Left ventricle myocardium inferior (tissue), 1 donor: ENCODE measurements around the gene MMP7. TPM values are rescaled to one million over a fixed set of nuclear protein-coding genes. Genes with fewer than 3 reads are reported as not detected.
A peak's percentile ranks its signal among the peaks of the same experiment; 100 is the strongest.

Experiments
- DNase-seq: peaks from one replicate; pipeline ENCODE4 v3.0.0-alpha.2; 2020
- H3K27ac ChIP-seq: fragments of 200-600 bp; replicated peaks from 2 replicates; pipeline ENCODE4 v1.8.0; 2021
- H3K27me3 ChIP-seq: fragments of 200-600 bp; 2 replicates; pipeline ENCODE4 v1.8.0; 2021; ENCODE audit warnings: low read depth
- H3K36me3 ChIP-seq: fragments of 200-600 bp; 2 replicates; pipeline ENCODE4 v1.8.0; 2021
- H3K4me1 ChIP-seq: fragments of 200-600 bp; 2 replicates; pipeline ENCODE4 v1.8.0; 2021
- H3K4me3 ChIP-seq: fragments of 200-600 bp; 2 replicates; pipeline ENCODE4 v1.8.0; 2021; ENCODE audit warnings: mild to moderate bottlenecking, moderate library complexity
- H3K9me3 ChIP-seq: fragments of 200-600 bp; replicated peaks from 2 replicates; pipeline ENCODE4 v1.8.0; 2021
- CTCF ChIP-seq: fragments of 200-600 bp; IDR thresholded peaks from 2 replicates; pipeline ENCODE4 v1.8.0; 2021; ENCODE audit warnings: antibody characterized with exemption, mild to moderate bottlenecking, borderline replicate concordance
- intact Hi-C: fragments of 100-400 bp; cut with micrococcal nuclease; formaldehyde crosslinking; loops from one replicate; pipeline ENCODE4 v1.11.0; 2022
- total RNA-seq: library from RNA; stranded (reverse); fragmentation: NEBNext Ultra II Directional; extraction: Animal tissue kit (Norgen Biotek cat#: 25700); gene quantifications from one replicate; pipeline ENCODE4 v1.2.1, GENCODE V29; 2021
- donor health status: DM: no; HTN: yes; CAD: no; lungs with severe emphysema.

MMP7 gene
- total RNA-seq, 1 donor from 2014 or later, result not detected

- Histone ChIP-seq H3K27ac (no peak overlapping the region), H3K9me3 (no peaks in the 10 kb centered on the region), H3K36me3 (no peaks in the 10 kb centered on the region), H3K4me3 (peak overlapping the region; percentile 38), H3K27me3 (peaks cover 5% of the 10 kb centered on the region), H3K4me1 (no peaks in the 10 kb centered on the region)
- no peak for DNase-seq
- TF ChIP-seq CTCF, result no peak
- intact Hi-C loops, result no loop called here
These were observed 30.0 kb upstream of the MMP7 start for GRCh38 chr11:102560555-102561011.

- Histone ChIP-seq H3K27me3 (peaks cover 5% of the 10 kb centered on the region), H3K27ac (no peak overlapping the region), H3K36me3 (no peaks in the 10 kb centered on the region), H3K9me3 (no peaks in the 10 kb centered on the region), H3K4me3 (no peak overlapping the region), H3K4me1 (no peaks in the 10 kb centered on the region)
- TF ChIP-seq CTCF, result no peak
- no peak for DNase-seq
- intact Hi-C loops, result no loop called here
These were observed 29.3 kb upstream of the MMP7 start for GRCh38 chr11:102559839-102560238.

GRCh38 chr11:102555091-102555490 is 24.5 kb upstream of the MMP7 start:
- Histone ChIP-seq H3K9me3 (no peaks in the 10 kb centered on the region), H3K36me3 (no peaks in the 10 kb centered on the region), H3K4me3 (no peak overlapping the region), H3K4me1 (no peaks in the 10 kb centered on the region), H3K27ac (no peak overlapping the region), H3K27me3 (peaks cover 5% of the 10 kb centered on the region)
- TF ChIP-seq CTCF, result no peak
- DNase-seq, result no peak
- intact Hi-C loops, result no loop called here

GRCh38 chr11:102553835-102554282 is 23.3 kb upstream of the MMP7 start:
- intact Hi-C loops, result no loop called here
- TF ChIP-seq CTCF, result no peak
- Histone ChIP-seq H3K4me1 (no peaks in the 10 kb centered on the region), H3K27me3 (peaks cover 5% of the 10 kb centered on the region), H3K4me3 (no peak overlapping the region), H3K9me3 (no peaks in the 10 kb centered on the region), H3K36me3 (no peaks in the 10 kb centered on the region), H3K27ac (no peak overlapping the region)
- DNase-seq, result no peak

- no peak overlapping the region for H3K27ac ChIP-seq
- intact Hi-C loops, result no loop called here
- H3K9me3 ChIP-seq, result no peaks in the 10 kb centered on the region
- H3K36me3 ChIP-seq, result no peaks in the 10 kb centered on the region
- no peaks in the 10 kb centered on the region for H3K4me1 ChIP-seq
- H3K4me3 ChIP-seq, result no peak overlapping the region
- no peak for TF ChIP-seq CTCF
- no peaks in the 10 kb centered on the region for H3K27me3 ChIP-seq
- DNase-seq, result no peak
These were observed 22.1 kb upstream of the MMP7 start for GRCh38 chr11:102552447-102553194.
